Trophoblast cell (in vitro differentiated cells and primary cell): ENCODE results near the gene CSF1.
A peak's percentile ranks its signal among the peaks of the same experiment; 100 is the strongest.

Experiments
- DNase-seq, 2 donors: peaks; one replicate each; pipeline ENCODE4 v3.0.0-alpha.2; 2016
- H2AFZ ChIP-seq: 2 replicates; pipeline ENCODE4 v1.6.1; 2013; ENCODE audit warnings: low read length, moderate library complexity, mild to moderate bottlenecking; ENCODE audit not compliant: insufficient read depth, poor library complexity
- H2AK5ac ChIP-seq: 2 replicates; pipeline ENCODE4 v1.6.1; 2013; ENCODE audit warnings: mild to moderate bottlenecking, low read length
- H2BK120ac ChIP-seq: 2 replicates; pipeline ENCODE4 v1.6.1; 2013; ENCODE audit warnings: low read length, mild to moderate bottlenecking, moderate library complexity; ENCODE audit not compliant: insufficient read depth, poor library complexity
- H2BK12ac ChIP-seq: 2 replicates; pipeline ENCODE4 v1.6.1; 2013; ENCODE audit warnings: mild to moderate bottlenecking, low read length, moderate library complexity
- H2BK5ac ChIP-seq: 2 replicates; pipeline ENCODE4 v1.6.1; 2013; ENCODE audit warnings: low read length, low read depth, moderate library complexity, mild to moderate bottlenecking; ENCODE audit not compliant: poor library complexity
- H3K14ac ChIP-seq: 2 replicates; pipeline ENCODE4 v1.6.1; 2013; ENCODE audit warnings: mild to moderate bottlenecking, low read length
- H3K18ac ChIP-seq: 2 replicates; pipeline ENCODE4 v1.6.1; 2013; ENCODE audit warnings: mild to moderate bottlenecking, low read length
- H3K23ac ChIP-seq: 2 replicates; pipeline ENCODE4 v1.6.1; 2013; ENCODE audit warnings: low read length
- H3K27ac ChIP-seq: 2 replicates; pipeline ENCODE4 v1.5.1; 2013; ENCODE audit warnings: low read depth, mild to moderate bottlenecking, inconsistent platforms, low read length, moderate library complexity
- H3K27me3 ChIP-seq: 2 replicates; pipeline ENCODE4 v1.6.1; 2013; ENCODE audit warnings: inconsistent platforms, mild to moderate bottlenecking, low read length, moderate library complexity; ENCODE audit not compliant: insufficient read depth
- H3K36me3 ChIP-seq, 2 experiments: 1 replicate in 1 of 2; 2 replicates in 1 of 2; pipeline ENCODE4 v1.6.1; 2013; ENCODE audit warnings: low read length in 2 of 2, mild to moderate bottlenecking in 2 of 2, moderate library complexity in 1 of 2; ENCODE audit not compliant: insufficient read depth in 2 of 2, control insufficient read depth in 1 of 2
- H3K4ac ChIP-seq: 2 replicates; pipeline ENCODE4 v1.6.1; 2013; ENCODE audit warnings: low read depth, mild to moderate bottlenecking, low read length, moderate library complexity
- H3K4me1 ChIP-seq, 2 experiments: 1 replicate in 1 of 2; 2 replicates in 1 of 2; pipeline ENCODE4 v1.6.1; 2013; ENCODE audit warnings: low read length in 2 of 2, mild to moderate bottlenecking in 2 of 2, moderate library complexity in 1 of 2; ENCODE audit not compliant: insufficient read depth in 2 of 2, control insufficient read depth in 1 of 2
- H3K4me2 ChIP-seq: 2 replicates; pipeline ENCODE4 v1.6.1; 2013; ENCODE audit warnings: inconsistent platforms, mild to moderate bottlenecking, low read length, moderate library complexity
- H3K4me3 ChIP-seq: 2 replicates; pipeline ENCODE4 v1.5.1; 2013; ENCODE audit warnings: mild to moderate bottlenecking, low read depth, low read length, inconsistent platforms
- H3K79me1 ChIP-seq: one replicate; pipeline ENCODE4 v1.6.1; 2013; ENCODE audit warnings: low read length
- H3K79me2 ChIP-seq: 2 replicates; pipeline ENCODE4 v1.6.1; 2013; ENCODE audit warnings: low read length, mild to moderate bottlenecking; ENCODE audit not compliant: control insufficient read depth, insufficient read depth, poor library complexity
- H3K9ac ChIP-seq: 2 replicates; pipeline ENCODE4 v1.6.1; 2013; ENCODE audit warnings: mild to moderate bottlenecking, low read length
- H3K9me3 ChIP-seq: 2 replicates; pipeline ENCODE4 v1.6.1; 2013; ENCODE audit warnings: low read depth, mild to moderate bottlenecking, control low read depth, inconsistent platforms, low read length; ENCODE audit not compliant: insufficient read depth
- H4K12ac ChIP-seq: 2 replicates; pipeline ENCODE4 v1.6.1; 2013; ENCODE audit warnings: low read depth, mild to moderate bottlenecking, low read length, moderate library complexity
- H4K8ac ChIP-seq: 2 replicates; pipeline ENCODE4 v1.6.1; 2013; ENCODE audit warnings: low read depth, mild to moderate bottlenecking, low read length, moderate library complexity
- H4K91ac ChIP-seq: one replicate; pipeline ENCODE4 v1.6.1; 2013; ENCODE audit warnings: low read depth, mild to moderate bottlenecking, low read length, moderate library complexity
- WGBS: extraction: QIAGEN DNeasy Blood & Tissue Kit; methylation state at CpG from one replicate; pipeline ENCODE4 v1.1.7; 2013; ENCODE audit warnings: missing lambda C conversion rate; ENCODE audit not compliant: insufficient read length, insufficient coverage; ENCODE audit errors: extremely low coverage; 5-methylcytosine and 5-hydroxymethylcytosine counted together

CSF1 gene

DNA sequence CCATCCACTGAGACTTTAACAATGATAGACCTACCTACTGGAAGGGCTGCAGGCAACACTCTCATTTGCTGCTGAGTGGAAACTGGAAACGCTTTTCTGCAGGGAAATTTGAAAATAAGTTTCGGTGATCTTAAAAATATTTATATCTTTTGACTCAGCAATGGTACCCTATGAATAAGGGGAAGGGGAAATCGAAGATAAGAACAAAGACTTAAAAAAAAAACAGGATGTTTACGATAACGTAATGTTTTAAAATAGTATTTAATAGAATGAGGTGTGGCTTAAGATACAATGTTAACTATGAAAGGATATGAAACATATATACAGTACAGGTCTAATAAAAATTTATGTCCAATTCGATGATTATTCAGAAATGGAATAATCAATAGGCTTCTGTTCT lies 34.8 kb upstream of the CSF1 start:
- Histone ChIP-seq H3K4me1 (peaks cover 32 to 37% of the 10 kb centered on the region in 2 experiments), H4K12ac (no peak overlapping the region), H4K8ac (no peak overlapping the region), H3K4ac (no peak overlapping the region), H2AK5ac (no peak overlapping the region), H3K79me2 (peaks cover 3% of the 10 kb centered on the region), H3K4me2 (no peak overlapping the region), H3K27ac (no peak overlapping the region), H3K23ac (no peak overlapping the region), H3K36me3 (no peaks in the 10 kb centered on the region), H3K27me3 (no peaks in the 10 kb centered on the region), H3K4me3 (no peak overlapping the region), H4K91ac (no peak overlapping the region), H2BK120ac (no peak overlapping the region), H3K79me1 (peaks cover 23% of the 10 kb centered on the region), H2AFZ (no peak overlapping the region), H3K14ac (no peak overlapping the region), H2BK5ac (no peak overlapping the region), H2BK12ac (no peak overlapping the region), H3K9me3 (no peaks in the 10 kb centered on the region), H3K18ac (no peak overlapping the region), H3K9ac (no peak overlapping the region)
- no peak for DNase-seq
- WGBS = 100% methylated on average over 3 of the region's 6 CpGs

DNA sequence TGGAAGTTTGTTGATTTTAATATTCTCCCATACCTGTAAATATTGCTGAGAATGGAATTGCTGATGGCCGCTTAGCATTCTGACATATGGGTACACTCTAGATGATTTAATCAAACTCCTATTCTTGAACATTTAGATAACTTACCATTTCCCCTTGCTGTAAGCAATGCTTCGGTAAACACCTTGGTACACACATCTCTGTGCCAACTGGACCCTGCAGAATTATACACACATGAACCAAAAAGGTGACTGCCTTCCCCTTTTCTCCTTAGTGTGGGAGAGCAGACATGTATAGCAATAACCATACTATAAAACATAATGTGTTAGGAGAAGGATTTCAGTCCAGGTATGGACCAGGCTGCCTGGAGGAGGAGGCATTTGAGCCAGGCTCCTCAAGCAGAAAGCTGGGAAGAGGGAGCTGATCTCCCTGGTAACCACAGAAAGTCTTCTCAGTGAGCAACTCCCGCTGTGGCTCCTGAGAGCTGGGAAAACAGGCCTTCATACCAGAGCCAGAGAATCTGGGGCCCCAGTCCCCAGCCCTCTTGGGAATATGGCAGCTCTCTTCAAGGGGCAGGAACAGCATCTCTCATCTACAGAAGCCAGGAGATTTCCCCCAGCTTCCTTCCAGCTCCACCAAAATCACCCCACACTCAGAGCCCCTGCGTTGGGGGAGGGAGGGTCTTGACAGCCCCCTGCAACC lies 33.9 kb upstream of the CSF1 start:
- no peak overlapping the region for H3K4me3 ChIP-seq
- peak overlapping the region; percentile 68 for H3K14ac ChIP-seq
- peak overlapping the region; percentile 19 for H3K4ac ChIP-seq
- H3K23ac ChIP-seq = no peak overlapping the region
- H3K18ac ChIP-seq = no peak overlapping the region
- H3K79me2 ChIP-seq = peaks cover 3% of the 10 kb centered on the region
- peak overlapping the region; percentile 91 for H2BK12ac ChIP-seq
- peaks cover 23% of the 10 kb centered on the region for H3K79me1 ChIP-seq
- H2AFZ ChIP-seq = peak overlapping the region; percentile 75
- no peak overlapping the region for H3K9ac ChIP-seq
- no peaks in the 10 kb centered on the region for H3K9me3 ChIP-seq
- H2BK120ac ChIP-seq = peak overlapping the region; percentile 86
- peak overlapping the region; percentile 74 for H2AK5ac ChIP-seq
- H3K4me2 ChIP-seq = peak overlapping the region; percentile 37
- peak overlapping the region; percentile 95 for H3K27ac ChIP-seq
- DNase-seq = no peak
- WGBS = no CpG with 5 or more reads among the region's 4 CpGs
- peaks cover 36 to 44% of the 10 kb centered on the region in 2 experiments for H3K4me1 ChIP-seq
- no peaks in the 10 kb centered on the region for H3K36me3 ChIP-seq
- H2BK5ac ChIP-seq = peak overlapping the region; percentile 86
- H4K12ac ChIP-seq = peak overlapping the region; percentile 44
- H3K27me3 ChIP-seq = no peaks in the 10 kb centered on the region
- H4K91ac ChIP-seq = peak overlapping the region; percentile 87
- H4K8ac ChIP-seq = peak overlapping the region; percentile 67

DNA sequence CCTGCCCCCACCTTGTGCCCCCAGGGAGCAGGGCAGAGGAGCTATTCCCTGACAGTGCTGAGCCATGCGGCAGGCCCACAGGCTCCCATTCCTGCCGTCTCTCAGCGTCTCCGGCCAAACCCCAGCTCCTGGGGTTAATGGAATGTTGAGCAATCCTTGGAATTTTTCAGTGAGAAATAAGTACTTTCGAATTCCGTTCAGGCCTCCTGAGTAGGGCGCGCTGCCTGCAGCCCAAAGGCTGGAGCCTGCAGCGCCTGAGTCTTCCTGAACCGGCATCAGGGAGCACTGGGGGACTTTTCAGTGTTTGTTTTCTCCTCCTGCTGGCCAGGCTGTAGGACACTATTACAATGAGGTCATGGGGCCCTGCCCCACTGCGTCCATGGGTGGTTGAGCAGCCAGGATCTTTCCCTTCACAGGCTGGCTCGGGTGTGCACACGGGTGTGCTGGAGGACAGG lies 33.3 kb upstream of the CSF1 start:
- Histone ChIP-seq H4K12ac (peak overlapping the region; percentile 79), H2AK5ac (peak overlapping the region; percentile 71), H3K79me2 (peaks cover 3% of the 10 kb centered on the region), H2AFZ (peak overlapping the region; percentile 75), H3K4ac (peak overlapping the region; percentile 75), H3K9ac (no peak overlapping the region), H3K4me1 (peaks cover 37 to 49% of the 10 kb centered on the region in 2 experiments), H3K23ac (no peak overlapping the region), H3K27ac (peak overlapping the region; percentile 95), H3K36me3 (no peaks in the 10 kb centered on the region), H4K91ac (peak overlapping the region; percentile 95), H3K27me3 (no peaks in the 10 kb centered on the region), H4K8ac (peak overlapping the region; percentile 91), H2BK5ac (peak overlapping the region; percentile 97), H3K4me2 (peak overlapping the region; percentile 44), H3K18ac (peak overlapping the region; percentile 89), H3K79me1 (peaks cover 23% of the 10 kb centered on the region), H3K4me3 (no peak overlapping the region), H3K14ac (peak overlapping the region; percentile 99), H2BK12ac (peak overlapping the region; percentile 96), H3K9me3 (no peaks in the 10 kb centered on the region), H2BK120ac (peak overlapping the region; percentile 97)
- WGBS = no CpG with 5 or more reads among the region's 13 CpGs
- DNase-seq = peak; percentile 90 to 97

DNA sequence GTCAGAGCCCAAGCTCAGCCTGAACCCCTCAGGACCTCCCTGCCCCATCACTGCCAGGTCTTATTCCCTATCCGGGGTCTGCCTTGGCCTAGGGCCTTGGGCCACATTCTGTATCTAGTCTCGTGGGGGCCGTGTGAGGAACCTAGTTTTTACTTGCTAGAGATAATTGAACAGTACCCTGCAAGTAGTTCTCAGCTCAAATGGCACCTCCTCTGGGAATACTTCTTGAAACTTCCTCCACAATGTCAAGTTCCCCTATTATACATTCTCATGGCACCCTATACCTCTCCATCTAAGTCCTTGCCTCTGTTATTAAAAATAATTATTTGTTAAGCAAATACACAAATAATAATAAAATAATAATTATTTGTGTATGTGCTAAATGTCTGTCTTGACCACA lies 32.9 kb upstream of the CSF1 start:
- Histone ChIP-seq H2BK12ac (peak overlapping the region; percentile 96), H3K4me1 (peaks cover 37 to 47% of the 10 kb centered on the region in 2 experiments), H4K8ac (peak overlapping the region; percentile 91), H3K4ac (peak overlapping the region; percentile 75), H4K91ac (peak overlapping the region; percentile 95), H3K27me3 (no peaks in the 10 kb centered on the region), H3K18ac (peak overlapping the region; percentile 89), H3K4me3 (no peak overlapping the region), H4K12ac (peak overlapping the region; percentile 79), H3K36me3 (no peaks in the 10 kb centered on the region), H3K23ac (no peak overlapping the region), H3K79me1 (peaks cover 23% of the 10 kb centered on the region), H2BK120ac (peak overlapping the region; percentile 97), H2AK5ac (peak overlapping the region; percentile 71), H3K79me2 (peaks cover 3% of the 10 kb centered on the region), H2BK5ac (peak overlapping the region; percentile 97), H3K9me3 (no peaks in the 10 kb centered on the region), H3K4me2 (peak overlapping the region; percentile 44), H2AFZ (peak overlapping the region; percentile 70), H3K14ac (peak overlapping the region; percentile 99), H3K27ac (peak overlapping the region; percentile 95), H3K9ac (no peak overlapping the region)
- no CpG with 5 or more reads among the region's 3 CpGs for WGBS
- DNase-seq = no peak
